HL-60/S4 treated with phorbol 12-myristate 13-acetate at 8.2 ng/mL for 4 days and 3 days (cell line): ENCODE results near the gene C12orf57.

Source experiments
- in situ Hi-C: fragments of 300-500 bp; cut with MboI; formaldehyde crosslinking; loops from 2 replicates; pipeline ENCODE4 v1.15.0; 2022; ENCODE audit warnings: low sequenced_read_pairs

C12orf57 gene

DNA sequence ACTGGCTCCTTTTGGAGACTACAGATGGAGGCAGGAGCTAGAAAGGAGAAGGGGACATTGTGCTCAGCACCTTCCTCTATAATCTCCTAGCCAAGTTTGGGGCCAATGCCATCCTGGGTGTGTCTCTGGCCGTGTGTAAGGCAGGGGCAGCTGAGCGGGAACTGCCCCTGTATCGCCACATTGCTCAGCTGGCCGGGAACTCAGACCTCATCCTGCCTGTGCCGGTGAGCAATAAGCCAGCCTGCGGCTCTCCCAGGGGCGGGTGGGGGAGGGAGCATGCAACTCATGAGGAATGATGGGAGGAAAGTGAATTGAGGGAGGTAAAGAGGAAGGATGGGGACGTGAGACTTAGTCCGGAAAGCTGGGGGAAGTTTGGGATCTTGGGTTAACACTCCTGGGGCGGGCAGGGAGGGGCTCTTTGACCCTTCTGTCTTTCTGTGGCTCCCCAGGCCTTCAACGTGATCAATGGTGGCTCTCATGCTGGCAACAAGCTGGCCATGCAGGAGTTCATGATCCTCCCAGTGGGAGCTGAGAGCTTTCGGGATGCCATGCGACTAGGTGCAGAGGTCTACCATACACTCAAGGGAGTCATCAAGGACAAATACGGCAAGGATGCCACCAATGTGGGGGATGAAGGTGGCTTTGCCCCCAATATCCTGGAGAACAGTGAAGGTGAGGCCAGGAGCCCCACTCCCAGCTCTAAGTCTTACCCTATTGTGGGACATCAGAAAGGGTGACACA lies 26.2 kb upstream of the C12orf57 start:
- in situ Hi-C loops, result no loop called here

DNA sequence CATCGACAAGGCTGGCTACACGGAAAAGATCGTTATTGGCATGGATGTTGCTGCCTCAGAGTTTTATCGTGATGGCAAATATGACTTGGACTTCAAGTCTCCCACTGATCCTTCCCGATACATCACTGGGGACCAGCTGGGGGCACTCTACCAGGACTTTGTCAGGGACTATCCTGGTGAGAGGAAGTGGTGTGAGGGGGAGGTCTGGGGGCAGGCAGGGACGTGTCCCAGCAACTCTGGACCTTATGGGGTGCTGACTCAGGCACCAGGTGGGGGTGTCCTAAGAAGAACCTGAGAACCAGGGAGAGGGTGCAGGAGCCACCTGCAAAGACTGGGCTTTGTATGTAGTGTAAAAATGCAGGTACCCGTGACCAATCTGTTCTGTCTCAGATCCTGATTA lies 24.2 kb upstream of the C12orf57 start:
- in situ Hi-C loops, result no loop called here

DNA sequence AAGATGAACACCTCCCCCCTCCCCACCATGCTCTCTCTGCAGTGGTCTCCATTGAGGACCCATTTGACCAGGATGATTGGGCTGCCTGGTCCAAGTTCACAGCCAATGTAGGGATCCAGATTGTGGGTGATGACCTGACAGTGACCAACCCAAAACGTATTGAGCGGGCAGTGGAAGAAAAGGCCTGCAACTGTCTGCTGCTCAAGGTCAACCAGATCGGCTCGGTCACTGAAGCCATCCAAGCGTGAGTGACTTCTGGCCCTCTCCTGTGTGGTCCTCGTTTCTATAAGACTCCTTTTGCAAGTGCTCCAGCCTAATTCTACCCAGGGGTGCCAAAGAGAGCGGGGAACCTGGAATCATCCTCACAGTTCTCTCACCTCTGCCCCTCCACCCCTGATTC lies 22.3 kb upstream of the C12orf57 start:
- in situ Hi-C loops, result no loop called here

DNA sequence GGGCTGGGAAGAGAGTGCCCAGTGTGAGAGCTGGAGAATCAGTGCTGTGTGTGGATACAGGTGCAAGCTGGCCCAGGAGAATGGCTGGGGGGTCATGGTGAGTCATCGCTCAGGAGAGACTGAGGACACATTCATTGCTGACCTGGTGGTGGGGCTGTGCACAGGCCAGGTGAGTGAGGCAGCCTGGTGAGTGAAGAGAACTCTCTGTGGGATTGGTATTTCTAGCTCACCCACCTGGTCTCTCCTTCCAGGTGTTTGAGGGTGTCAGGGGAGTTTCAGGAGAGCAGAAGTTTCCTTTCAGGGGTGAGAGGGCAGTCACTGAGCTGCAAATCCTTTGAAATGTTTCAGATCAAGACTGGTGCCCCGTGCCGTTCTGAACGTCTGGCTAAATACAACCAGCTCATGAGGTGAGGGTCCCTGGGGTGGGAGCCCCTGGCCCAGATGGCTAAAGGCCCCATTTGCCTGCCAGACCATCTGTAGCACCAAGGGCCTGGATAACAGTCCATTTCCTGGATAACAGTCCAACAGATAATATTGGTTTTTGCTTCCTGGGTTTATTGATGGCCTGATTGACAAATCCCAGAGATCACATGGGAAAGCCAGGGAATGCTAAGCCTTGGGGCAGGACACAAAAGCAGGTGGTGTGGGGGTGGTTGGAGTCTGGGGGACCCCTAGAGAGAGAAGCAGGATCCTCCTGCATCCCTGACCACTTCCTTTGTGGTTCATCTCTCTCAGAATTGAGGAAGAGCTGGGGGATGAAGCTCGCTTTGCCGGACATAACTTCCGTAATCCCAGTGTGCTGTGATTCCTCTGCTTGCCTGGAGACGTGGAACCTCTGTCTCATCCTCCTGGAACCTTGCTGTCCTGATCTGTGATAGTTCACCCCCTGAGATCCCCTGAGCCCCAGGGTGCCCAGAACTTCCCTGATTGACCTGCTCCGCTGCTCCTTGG lies 21.6 kb upstream of the C12orf57 start:
- in situ Hi-C loops, result no loop called here

- in situ Hi-C loops, result no loop called here
These were observed 20.7 kb upstream of the C12orf57 start for GRCh38 chr12:6923003-6923732.

DNA sequence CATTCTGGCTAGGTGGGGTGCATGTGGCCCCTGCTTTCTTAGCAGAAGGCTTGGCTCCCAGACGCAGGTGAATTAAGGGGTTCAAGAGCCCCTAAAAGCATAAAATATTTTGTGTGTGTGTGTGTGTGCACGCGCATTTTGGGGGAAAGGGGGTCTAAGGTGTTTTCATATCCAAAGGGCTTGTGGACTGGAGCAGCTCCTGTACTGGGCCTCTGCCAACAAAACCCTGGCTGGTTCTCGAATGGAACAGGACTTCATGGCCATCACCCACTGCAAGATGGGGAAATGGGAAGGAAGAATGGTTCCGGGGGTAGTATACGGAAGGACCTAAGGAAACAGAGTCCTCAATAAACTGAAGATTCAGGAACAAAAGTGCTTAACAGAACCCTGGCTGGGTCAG lies 20.0 kb upstream of the C12orf57 start:
- in situ Hi-C loops, result no loop called here

GRCh38 chr12:6925239-6925539 lies 18.6 kb upstream of the C12orf57 start:
- in situ Hi-C loops, result no loop called here

DNA sequence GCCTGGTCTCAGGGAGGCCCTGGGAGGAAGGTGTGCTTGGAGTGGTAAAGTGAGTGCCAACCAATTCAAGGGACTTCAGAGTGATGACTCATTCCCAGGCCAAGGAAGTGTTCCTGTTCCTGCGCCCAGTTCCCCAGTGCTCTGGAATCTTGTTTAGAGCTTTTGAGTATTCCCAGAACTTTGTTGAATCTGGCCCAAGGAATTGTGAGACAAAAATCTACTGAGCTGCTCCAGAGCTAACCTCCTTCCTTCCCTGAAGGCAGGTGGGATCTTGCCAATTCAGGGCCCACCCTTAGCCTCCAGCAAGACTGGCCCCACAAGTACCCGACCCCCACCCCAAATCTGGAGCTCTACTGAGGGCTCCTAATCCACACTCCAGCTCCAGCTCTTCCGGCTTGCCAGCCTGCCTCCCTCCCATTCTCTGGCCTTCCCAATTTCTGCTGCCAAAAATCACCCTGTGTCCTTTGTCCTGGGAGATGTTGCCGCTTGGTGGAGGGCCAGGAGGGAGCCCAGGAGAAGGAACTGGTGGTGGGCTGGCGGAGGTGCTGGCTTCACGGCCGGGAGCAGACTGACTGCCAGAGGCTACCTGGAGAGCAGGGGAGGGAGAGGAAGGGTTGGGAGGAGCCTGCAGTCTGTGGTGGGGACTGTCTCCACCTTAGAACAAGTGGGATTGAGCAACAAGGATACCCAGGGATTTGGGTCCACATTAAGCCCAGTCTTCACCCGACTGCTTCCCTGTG lies 18.1 kb upstream of the C12orf57 start:
- in situ Hi-C loops, result no loop called here

DNA sequence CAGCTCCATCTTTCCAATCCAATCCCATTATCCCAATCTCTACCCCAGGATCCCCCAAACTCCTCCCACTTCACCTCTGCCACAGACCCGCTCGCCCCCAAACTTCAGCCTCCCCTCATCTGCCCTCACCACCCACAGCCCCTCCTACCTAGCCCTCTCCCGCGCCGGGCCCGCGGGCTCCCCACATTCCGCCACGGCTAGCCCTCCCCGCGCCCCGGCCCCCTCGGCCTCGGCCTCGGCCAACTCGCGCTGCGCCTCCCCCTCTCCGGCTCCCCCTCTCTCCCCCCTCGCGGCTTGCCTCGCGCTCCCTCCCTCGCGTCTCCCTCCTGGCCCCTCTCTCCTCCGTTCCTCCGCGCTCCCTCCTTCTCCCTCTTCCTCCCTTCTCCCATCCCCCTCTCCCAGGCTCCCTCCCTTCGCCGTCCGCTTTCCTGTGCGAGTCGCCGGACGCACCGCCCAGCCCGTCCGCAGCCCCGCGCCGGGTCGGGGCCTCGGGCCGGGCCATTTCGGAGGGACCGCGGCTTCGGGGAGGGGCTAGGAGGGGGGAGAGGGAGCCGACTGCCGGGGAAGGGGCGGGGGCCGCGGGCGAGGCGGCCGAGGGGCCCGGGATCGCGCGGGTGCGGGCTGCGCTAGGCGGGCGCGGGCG lies 16.3 kb upstream of the C12orf57 start, which contains the start of gene ATN1:
Gene ATN1 (plus strand): TSS at position 581 of the 643 bp plus-strand sequence. CDS start 6,043 bp downstream, outside the sequence.
- in situ Hi-C loops, result no loop called here

DNA sequence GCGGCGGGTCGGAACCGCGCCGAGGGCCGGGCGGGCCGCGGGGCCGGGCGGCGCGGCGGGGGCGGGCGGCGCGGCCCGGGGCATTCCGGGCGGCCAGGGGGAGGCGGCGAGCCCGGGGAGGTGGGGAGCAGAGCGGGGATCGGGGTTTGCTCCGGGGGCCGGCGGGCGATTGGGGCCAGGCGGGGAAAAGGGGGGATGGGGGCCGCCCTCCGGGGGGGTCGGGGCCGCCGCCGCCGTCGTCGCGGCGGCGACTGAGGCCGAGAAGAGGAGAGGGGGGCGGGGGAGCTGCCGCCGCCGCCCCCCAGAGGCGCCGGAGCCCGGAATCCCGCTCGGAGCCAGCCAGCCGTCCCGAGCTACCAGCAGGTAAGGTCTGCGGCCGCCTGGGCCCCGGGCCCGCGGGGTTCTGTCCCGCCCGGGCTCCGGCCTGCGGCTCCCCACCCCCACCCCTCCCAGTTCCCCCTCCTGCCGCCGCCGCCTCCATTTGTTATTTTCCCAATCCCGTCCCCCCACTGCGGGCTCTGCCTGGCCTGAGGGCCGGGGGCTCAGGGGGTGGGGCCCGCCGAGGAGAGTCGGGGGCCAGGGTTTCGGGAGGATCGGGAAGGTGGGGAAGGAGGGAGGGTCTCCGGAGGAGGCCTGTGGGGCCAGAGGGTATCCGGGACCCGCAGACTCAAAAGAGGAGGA lies 15.7 kb upstream of the C12orf57 start:
- in situ Hi-C loops, result no loop called here

- in situ Hi-C loops, result no loop called here
These were observed 15.0 kb upstream of the C12orf57 start for GRCh38 chr12:6928703-6929407.

DNA sequence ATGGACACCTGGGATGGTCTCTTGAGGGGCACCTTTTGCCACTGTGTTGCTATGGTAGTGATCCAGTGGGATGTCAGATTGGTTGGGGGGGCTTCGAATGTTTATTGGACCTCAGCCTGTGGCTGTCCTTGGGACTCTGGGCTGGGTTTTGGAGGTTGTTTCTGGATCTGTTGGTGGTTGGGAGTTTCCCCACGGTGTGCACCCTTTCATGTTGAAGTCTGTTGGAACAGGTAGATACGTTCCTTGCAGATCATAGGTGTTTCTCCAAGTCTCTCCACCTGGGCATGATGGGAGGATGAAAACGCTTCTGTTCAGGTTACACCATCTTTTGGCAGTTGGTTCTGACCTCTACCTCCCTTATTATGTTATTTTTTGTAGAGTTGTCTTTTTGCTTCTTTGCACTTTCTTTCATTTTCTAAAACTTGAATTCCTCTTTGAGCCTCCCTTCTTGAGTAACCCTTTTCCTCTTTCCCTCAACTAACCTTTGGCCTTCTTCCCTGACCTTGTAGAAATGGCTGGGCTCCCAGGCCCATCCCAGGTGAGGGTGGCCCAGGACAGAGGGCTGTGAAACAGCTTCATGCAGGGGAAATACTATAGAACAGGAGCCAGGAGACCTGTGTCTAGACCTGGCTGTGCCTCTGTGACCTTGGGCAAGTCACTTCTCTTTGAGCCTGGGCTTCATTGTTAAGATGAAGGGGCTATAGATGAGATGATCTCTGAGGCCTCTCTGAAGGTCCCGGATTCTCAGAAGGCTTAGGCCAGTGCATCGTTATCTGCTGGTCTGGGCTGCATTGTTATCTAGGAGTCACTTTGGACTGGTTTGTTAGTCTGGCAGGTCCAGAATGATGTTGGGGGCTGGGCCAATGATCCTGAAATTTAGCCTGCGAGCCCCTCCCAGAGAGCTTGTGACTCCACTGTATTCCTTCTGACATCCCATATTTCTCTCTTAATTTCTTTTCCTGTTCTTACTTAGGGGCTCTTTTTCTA lies 14.1 kb upstream of the C12orf57 start:
- in situ Hi-C loops, result no loop called here

GRCh38 chr12:6932766-6933165 lies 11.1 kb upstream of the C12orf57 start:
- in situ Hi-C loops, result no loop called here

DNA sequence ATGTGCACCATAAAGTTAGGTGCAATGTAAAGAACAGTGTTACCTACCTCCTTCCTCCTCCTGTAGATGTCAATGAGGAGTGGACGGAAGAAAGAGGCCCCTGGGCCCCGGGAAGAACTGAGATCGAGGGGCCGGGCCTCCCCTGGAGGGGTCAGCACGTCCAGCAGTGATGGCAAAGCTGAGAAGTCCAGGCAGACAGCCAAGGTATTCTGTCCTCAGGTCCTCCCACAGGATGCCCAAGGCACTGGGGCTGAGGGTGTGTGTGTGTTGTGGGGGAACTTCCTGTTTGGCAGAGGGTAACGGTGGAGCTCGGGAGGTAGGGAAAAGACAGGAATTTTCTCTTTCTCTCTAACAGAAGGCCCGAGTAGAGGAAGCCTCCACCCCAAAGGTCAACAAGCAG lies 9.7 kb upstream of the C12orf57 start:
- in situ Hi-C loops, result no loop called here

DNA sequence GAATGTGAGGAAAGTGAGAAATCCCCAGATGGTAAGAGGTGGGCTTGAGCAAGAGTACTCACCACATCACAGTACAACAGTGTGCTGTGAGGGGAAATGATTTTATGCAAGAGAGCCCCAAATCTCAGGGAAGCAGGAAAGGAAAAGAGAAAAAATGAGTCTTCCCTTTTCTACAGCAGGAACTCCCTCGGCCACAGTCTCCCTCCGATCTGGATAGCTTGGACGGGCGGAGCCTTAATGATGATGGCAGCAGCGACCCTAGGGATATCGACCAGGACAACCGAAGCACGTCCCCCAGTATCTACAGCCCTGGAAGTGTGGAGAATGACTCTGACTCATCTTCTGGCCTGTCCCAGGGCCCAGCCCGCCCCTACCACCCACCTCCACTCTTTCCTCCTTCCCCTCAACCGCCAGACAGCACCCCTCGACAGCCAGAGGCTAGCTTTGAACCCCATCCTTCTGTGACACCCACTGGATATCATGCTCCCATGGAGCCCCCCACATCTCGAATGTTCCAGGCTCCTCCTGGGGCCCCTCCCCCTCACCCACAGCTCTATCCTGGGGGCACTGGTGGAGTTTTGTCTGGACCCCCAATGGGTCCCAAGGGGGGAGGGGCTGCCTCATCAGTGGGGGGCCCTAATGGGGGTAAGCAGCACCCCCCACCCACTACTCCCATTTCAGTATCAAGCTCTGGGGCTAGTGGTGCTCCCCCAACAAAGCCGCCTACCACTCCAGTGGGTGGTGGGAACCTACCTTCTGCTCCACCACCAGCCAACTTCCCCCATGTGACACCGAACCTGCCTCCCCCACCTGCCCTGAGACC lies 8.2 kb upstream of the C12orf57 start:
- in situ Hi-C loops, result no loop called here

GRCh38 chr12:6936194-6936635 lies 7.6 kb upstream of the C12orf57 start:
- in situ Hi-C loops, result no loop called here
